Measurements from ENCODE around the gene ZNF385C.

Gene ZNF385C

DNA sequence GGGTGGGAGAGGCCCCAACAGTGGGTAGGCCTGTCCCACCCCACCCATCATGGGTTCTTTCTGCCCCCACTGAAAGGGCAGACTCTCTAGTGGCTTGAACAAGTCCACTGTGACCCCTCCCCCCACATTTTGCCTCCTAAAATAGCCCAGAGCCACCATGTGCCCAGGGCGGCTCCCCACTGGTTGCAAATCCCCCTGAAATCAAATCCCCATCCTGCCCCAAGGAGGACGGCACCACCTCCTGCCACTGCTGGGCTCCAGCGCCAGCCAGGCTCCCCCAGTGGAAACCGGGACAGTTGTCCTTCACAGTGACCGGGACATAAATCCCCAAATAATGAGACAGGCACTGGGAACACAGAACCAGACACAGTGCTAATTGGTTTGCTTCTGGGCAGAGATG is 20.5 kb downstream of the ZNF385C start:
- no peak for DNase-seq (ENCODE audit: low read depth)

DNA sequence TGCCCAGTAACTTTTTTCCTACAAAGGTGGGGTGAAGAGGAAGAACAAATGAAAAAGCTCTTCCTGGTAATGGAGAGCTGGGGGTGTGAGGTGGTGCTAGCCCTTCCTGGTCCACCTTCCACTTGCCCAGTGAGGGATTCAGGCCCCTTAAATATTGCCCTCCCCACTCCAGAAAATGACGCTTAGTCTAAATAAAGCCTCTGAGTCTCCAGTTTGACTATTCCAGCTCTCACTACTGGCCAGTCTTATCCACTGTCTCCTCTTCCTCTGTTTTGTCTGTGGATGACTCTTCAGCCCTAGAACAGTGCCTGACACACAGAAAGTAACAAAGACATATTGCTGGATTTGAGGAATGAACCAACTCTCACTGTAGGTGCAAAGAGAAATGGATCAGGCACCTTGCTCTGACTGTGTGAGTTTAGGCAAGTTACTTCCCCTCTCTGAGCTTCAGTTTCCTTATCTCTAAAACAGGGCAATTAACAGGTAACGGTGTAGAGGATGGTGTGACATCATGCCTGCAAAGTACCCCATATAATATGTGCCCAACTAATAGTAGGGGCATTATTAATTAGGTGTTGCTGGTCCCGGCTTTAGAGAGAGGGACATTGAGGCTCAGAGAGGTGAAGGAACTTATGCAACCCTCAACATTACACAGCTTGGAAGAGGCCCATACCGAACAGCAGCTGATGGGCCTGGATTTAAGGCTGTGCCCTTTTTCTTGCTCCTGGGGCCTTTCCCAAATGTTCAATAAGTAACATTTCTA is 21.3 kb downstream of the ZNF385C start:
- no peak for DNase-seq (ENCODE audit: low read depth)

DNA sequence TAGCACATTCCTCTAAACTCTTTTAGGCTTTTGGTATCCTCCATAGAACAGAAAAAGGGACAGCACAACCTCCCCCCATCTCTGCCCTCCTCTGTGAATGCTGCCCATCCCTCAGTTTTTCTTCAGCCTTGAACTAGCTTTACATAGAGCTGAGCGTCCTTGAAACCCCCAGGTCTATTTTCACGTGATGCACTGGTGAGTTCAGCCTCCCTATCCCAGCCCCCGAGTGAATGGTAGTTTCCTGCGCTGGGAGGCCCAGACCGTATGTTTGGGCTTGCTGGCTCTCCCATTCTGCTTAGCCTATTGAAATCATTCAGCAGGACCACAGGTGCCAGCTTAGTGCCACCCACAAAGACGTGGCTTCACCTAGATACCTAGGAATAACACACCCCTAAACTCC is 22.5 kb downstream of the ZNF385C start:
- no peak for DNase-seq (ENCODE audit: low read depth)

DNA sequence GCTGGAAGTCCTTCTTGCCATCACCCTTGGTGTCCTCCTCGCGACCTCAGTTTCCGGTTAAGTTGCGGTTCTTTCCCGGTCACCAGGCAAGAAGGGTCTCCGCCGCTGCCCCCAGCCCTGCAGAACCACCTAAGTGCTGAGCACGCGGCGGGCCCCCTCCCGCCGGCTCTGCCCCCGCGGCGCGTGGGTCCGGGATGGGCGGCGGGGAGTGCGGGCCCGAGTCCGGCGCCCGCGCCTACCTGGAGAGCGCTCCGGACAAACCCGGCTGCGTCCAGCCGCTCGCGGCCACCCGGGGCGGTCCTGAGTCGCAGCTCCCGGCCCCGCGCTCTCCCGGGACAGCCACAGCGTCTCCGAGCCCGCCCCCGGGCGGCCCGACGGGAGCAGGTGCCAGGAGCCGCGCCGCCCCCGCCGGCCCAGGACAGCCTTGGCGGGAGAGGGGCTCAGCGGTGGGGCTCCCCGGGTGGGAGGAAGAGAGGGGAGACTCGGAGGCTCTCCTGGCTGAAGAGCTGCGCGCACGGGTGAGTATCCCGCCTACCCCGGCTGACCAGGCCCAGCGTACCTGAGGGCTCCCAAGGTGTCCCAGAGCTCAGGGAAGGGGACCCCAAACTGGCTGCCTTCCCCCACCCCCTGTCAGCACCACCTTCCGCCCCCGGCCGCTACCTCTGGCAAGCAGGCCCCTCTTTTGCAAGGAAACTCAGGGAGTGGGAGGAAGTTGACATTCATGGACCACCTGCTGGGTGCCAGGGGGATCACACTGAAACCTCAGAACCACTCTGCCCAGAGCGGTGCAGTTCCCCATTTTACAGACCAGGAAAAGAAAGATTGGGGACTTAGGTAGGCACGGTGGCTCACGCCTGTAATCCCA is 25.7 kb downstream of the ZNF385C start:
- no peak for DNase-seq (ENCODE audit: low read depth)

DNA sequence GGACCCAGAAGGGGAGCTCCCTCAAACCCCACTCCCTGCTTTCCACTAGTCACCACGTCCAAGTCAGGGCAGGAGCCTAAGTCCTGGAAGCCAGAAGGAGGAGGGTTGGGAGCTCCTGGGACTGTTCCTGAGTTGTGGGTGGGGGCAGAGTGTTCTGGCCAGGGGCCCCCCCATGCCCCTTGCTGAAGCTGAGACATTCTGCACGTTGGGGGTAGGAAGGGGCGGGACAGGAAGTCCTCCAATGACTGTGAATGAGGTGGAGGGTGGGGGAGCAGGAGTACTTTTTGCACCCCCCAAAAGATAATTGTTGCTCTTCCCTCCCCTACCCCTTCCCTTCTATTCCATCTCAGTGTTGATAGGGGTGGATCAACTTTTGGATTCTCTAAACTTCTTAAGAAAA is 26.5 kb downstream of the ZNF385C start:
- no peak for DNase-seq (ENCODE audit: low read depth)

DNA sequence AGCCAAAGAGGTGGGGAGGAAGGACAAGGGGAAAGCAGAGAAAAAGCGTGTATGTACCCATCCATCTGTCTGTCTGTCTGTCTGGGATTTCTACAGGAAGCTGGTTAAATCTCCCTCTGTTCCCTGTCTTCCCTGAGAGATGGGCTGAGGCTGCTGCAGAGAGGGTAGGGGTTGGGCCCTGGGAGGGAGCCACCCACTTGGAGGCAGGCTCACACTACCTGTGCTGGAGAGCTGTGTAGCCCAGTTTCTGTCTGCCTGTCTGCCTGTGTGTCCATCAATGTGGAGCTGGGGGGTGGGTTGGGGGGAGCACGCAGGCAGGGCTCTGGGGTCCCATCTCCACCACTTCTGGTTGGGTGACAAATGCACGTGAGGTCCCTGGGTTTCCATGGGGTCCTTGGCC is 29.3 kb downstream of the ZNF385C start:
- no peak for DNase-seq (ENCODE audit: low read depth)

DNA sequence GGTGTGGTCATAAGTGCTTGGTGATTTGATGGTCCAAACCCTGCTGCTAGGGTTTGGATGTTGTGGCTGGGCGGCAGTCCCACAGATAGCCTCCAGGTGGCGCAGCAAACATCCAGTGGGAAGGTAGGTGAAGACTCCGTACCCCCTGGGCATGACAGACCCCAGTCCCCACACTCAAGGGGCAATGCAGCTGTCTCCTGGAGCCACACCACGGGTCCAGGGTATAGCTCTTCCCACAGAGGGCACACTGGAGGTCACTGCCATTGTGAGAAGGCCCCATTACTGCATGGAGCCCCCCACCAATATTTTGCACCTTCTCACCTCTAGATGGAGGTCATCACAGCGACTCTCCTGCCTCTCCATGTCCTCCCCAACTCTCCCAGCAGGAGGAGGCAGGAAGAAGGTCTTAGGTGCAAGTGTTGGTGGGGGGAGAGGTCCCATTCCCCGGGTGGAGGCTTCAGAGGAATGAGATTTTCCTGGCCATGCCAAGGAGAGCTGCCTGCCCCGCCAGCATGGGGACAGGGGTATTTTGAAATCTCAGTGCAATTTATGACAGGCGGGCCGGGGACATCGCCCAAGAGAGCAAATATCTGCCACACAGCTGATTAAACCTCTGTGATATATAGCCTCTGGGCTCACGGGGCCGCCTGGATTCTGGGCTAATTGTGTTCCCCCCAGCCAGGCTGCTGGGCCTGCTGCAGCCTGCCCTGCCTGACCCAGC is 30.7 kb downstream of the ZNF385C start:
- peak; percentile 66 for DNase-seq (ENCODE audit: low read depth)

DNA sequence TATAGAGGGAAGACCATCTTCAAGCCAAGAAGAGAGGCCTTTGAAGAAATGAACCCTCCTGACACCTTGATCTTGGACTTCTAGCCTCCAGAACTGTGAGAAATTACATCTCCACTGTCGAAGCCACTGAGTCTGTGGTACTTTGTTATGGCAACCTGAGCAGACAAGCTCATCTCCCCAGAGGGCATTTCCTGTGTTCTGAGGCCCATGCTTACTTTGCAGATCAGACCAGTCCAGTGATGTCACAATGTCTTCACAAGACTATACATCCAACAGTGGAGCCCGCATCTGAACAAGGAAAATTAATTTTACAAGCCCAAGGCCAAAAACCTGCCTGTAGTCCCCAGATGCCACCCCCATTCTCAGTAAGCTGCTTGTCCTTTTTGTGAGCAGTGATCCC is 33.1 kb downstream of the ZNF385C start:
- DNase-seq (ENCODE audit: low read depth): no peak

DNA sequence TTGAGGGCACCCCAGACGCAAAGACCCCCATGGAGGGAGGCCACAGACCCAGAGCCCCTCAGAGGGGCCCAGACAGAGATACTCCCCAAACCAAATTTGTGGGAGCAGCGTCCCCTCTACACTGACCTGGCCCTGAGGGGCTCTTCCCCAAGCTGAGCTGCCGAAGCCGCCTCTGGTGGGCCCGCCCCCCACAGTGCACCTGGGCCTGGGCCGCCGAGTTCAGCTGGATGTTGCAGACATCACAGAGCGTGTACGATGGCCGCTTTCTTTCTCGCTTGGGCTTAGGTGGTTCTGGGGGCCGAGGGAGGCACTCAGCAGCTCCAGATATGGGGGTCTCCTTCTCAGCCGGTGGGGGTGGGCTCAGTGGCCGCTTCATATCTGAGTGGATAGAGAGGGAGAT is 35.6 kb downstream of the ZNF385C start:
- DNase-seq (ENCODE audit: low read depth): no peak

DNA sequence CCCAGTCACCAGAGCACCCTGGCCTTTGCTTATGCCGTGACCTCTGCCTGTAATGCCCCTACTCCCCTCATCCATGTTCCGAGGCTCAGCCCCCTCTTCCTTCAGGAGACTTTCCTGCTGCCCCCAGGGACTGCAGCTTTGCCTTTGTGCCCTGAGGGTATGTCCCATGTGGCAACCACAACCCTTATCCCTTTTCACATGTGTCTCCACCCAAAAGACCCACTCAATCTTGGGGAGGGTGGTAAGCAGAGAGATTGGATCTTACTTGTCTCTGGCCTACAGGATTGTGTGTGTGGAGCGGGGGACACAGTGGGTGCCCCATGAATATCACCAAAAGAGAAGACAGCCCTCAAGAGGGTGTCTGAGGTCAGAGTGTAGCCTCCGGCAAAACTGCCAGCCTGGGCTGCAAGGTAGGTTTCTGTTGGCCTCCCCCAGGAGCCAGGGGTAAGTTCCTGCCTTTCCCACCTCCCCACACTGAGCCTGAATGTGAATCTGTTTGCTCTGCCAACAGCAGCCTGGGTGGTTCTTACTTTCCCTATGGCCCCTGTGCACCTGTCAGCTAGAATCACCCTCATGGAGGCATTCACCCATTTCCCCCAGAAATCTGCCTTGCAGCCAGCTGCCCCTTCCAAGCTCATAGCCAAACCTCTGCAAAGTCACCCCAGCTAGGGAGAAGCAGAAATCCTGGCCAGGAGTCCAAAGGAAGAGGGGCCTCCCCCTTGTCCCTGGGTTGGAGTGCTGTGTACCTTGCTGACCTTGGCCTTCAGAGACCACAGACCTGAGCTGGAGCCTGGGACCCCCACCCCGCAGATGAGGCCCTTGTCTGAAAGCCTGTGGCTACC is 36.4 kb downstream of the ZNF385C start:
- DNase-seq (ENCODE audit: low read depth): no peak

DNA sequence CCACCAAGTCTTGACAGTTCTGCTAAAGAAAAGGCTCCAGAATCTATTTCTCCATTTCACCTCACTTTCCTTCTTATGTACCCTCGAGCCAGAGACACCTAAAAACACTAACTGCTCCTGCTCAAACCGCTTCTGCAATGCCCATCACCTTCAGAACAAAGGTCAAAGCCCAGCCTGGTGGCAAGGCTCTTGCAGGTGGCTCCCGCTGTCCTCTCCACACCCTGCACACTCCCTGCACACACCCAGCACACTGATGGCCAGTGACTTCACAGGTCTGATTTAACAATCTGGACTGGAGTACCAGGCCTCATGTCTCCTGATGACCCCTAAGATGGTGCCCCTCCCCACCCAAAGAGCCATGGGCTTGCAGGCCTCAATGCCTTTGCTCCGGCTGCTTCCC is 38.0 kb downstream of the ZNF385C start:
- no peak for DNase-seq (ENCODE audit: low read depth)

DNA sequence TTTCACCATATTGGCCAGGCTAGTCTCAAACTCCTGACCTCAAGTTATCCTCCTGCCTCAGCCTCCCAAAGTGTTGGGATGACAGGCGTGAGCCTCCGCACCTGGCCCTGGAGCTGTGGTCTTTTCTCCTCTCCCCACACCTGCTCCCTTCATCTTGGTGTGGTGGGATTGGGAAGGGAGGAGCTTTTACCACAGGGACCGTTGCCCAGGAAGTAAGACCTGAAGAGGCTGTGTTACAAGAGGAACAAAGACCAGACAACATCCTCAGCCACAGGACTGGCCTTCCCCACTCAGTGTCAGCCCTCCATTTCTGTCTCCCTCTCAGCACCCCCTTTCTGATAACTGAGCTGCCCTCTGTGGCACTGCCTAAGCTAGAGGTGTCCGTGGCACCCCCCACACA is 38.5 kb downstream of the ZNF385C start:
- DNase-seq (ENCODE audit: low read depth): no peak

DNA sequence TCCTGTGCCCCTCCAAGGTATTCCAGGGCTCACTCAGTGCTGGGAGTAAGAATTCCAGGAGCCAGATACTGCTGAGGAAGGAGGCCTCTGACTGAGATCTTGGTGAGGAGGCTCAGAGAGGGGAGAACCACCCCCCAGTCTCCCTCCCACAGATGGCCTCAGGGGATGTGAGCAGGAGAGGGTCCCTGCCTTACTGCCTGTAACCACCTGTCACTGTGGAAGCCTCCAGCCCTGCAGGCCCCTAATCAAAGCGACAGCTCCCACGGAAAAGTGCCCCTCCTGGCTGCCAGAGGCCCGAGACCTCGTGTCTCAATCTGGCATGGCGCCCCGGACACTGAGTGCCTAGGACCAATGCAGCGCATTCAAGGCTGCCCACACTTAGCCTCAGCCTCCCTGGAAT is 40.2 kb downstream of the ZNF385C start:
- DNase-seq (ENCODE audit: low read depth): no peak

DNA sequence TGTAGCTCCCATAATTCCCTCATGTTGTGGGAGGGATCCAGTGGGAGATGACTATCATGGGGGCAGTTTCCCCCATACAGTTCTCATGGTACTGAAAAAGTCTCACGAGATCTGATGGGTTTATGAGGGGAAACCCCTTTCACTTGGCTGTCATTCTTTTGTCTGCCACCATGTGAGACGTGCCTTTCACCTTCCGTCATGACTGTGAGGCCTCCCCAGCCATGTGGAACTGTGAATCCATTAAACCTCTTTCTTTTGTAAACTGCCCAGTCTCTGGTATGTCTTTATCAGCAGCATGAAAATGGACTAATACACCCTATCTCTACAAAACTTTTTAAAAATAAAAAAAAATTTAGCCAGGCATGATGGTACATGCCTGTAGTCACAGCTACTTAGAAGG is 41.6 kb downstream of the ZNF385C start:
- no peak for DNase-seq (ENCODE audit: low read depth)

DNA sequence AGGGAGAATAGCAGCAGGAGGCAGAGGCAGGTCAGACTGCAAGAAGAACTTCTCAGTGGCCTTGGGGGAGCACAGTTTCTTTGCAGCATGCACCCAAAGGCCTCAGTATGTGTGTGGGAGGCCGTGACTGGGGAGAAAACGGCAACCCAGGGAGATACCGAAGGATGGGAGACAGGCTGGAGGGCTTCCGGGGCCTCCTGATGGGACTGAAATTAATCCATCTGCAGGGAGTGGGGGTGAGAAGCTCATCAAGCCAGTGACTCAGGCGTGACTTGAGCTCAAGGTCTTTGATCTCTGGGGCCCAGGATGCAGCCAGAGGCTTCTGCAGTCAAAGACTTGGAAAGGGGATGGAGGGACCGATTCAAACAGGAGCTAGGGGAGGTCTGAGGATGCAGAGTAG is 42.8 kb downstream of the ZNF385C start:
- no peak for DNase-seq (ENCODE audit: low read depth)

DNA sequence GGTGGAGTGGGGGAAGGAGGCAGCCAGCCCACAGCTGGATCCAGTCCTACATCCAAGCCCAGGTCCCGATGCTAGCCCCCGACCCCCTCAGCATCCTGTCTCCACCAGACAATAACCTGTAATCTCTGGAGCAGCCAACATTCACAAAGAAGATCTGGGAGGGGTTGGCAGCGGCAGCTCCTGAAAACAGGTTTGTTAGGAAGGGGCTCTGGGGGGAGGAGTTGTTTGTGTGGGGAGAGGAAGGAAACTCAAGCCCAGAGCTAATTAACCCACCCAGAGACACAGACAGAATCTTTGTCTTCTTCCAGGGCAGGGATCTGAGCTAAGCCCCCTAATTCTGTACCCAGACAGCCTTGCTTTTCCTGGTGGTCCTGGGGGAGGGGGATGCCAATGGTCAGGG is 43.2 kb downstream of the ZNF385C start:
- no peak for DNase-seq (ENCODE audit: low read depth)

DNA sequence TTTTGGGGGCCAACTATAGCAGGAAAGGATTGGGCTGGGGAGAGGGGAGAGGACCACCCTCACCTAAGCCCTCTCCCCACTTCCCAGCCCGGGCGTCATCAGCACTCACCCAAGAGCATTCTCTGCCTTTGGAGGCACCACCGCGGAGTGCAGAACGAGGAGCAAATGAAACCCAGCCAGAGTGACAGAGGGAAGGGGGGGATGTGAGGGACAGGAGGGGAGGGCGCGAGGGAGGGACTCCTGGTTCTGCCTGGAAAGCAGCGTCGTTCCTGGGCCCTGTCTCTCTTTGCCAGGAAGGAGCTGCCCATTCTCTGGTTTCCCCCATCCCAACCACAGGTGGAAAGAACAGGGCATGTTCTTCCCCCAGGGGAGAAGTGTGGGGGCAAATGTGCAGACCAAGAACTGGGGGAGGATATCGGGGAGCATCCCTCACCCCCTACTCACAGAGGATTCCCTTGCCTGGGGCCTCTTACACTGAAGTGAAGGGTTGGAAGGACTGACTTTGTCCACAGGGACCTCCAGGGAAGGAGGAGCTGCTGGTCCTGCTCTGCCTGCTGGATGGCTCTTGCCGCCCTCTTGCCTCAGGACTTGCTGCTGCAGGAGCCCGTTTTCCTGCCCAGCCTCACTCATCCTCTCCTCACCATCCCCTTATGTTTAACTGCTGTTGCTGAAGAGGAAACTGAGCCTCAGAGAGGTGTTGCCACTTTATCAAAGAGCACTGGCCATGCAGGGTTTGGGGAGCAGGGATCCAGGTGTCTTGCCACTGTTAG is 44.4 kb downstream of the ZNF385C start:
- DNase-seq (ENCODE audit: low read depth): no peak

DNA sequence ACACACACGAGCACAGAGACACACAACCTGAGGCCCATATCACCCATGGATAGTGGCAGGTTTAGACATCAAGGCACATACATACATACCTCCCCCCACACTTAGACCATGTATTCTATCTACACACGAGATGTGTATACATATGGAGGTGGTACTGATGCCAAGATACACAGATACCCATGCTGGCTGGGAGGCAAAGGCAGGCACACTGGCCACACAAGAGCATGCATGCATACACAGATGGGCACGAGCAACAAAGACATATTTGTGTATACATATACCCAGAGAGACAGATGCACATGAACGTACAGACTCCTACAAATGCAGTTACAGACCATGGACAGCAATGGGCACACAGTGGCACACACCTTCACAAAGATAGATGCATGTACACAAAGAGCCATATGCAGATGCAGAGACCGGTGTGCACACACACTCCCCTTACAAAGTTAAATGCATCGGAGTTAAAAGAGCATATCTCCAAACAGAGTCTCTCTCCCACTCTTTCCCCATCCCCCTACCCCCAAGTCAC is 45.9 kb downstream of the ZNF385C start:
- no peak for DNase-seq (ENCODE audit: low read depth)

DNA sequence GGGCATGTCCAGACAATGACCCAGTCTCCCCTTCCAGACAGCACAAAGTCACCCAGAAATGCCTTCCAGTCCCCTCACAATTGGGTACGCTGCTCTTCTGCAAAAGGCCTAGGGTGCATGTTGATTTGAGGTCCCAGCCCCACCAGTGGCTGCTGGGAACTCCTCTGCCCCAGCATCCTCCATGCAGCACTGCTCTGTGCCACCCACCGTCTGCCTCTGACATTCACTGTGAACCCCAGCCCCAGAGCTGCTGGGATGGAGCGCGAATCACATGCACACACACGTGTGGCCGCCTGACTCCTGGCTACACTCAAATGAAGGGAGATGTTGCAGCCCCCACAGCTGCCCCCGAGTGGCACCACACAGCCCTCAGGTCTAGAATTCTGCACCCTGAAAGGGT is 46.6 kb downstream of the ZNF385C start:
- no peak for DNase-seq (ENCODE audit: low read depth)

DNA sequence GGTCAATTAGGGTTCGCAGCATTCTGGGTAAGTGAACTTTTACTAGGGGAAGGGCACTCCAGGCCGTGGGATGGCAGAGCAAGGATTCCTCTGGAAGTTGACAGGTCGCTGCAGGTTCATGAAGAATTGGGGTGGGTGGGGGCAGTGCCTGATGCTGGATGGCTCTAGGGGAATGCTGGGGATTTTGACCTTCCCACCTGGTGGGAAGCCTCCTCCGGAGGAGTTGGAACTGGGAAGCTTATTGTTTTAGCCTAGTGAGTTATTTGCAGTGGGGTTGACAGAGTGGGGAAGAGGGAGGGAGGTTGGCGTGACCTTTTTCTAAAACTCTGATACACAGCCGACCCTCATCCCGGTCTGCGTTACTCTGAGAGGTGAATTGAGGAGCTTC is 47.3 kb downstream of the ZNF385C start:
- DNase-seq (ENCODE audit: low read depth): no peak
